ENCODE measurements around the gene SELENOS.

DNA sequence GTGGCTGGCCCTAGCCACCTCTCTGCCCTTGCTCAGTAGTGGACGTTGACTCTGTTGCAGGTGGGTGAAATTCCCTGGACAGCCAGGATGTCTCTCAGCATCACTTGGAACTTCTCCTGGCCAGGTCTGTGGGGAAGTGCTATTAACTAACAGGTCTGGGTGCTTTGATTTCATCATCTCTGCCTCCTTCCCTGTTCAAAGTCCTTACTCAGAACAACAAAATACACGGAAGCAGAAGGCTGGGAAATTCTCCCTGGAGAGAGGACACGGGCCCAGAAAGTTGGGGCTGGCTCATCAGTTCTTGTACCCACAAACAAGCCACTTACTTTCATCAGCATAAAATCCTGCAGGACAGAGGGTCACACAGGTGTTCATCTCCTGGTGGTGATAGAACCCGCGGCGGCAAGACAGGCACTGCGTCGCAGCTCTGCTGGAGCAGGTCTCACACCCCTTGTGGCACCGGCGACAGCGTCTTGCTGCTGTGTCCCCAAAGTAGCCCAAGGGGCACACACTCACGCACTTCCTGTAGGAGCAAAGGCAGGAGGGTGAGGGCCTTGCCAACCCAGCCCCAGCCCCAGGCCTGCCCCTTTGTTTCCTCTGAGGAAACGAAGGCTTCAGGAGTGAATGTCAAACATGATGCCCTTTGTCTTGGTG lies 47.4 kb upstream of the SELENOS start:
- TF ChIP-seq, protein P1, sequence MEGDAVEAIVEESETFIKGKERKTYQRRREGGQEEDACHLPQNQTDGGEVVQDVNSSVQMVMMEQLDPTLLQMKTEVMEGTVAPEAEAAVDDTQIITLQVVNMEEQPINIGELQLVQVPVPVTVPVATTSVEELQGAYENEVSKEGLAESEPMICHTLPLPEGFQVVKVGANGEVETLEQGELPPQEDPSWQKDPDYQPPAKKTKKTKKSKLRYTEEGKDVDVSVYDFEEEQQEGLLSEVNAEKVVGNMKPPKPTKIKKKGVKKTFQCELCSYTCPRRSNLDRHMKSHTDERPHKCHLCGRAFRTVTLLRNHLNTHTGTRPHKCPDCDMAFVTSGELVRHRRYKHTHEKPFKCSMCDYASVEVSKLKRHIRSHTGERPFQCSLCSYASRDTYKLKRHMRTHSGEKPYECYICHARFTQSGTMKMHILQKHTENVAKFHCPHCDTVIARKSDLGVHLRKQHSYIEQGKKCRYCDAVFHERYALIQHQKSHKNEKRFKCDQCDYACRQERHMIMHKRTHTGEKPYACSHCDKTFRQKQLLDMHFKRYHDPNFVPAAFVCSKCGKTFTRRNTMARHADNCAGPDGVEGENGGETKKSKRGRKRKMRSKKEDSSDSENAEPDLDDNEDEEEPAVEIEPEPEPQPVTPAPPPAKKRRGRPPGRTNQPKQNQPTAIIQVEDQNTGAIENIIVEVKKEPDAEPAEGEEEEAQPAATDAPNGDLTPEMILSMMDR (IDR thresholded peaks at IDR 0.05) = no peak
- no peak for TF ChIP-seq POLR2A (IDR thresholded peaks at IDR 0.05)

Measured in heart left ventricle (tissue), 13 donors.